RWPE1 (cell line): ENCODE results near the gene SURF6.

Experiments used
- CTCF ChIA-PET: fragments of 350-600 bp; sonication (Branson Sonifier 250); formaldehyde crosslinking; extraction: SDS; loops from one replicate; lab custom pipeline; 2021; lab: Yijun Ruan, JAX
- POLR2A ChIA-PET: fragments of 400-600 bp; formaldehyde crosslinking; extraction: SDS; loops from one replicate; lab custom pipeline; 2020; ENCODE audit warnings: antibody characterized with exemption; ENCODE audit not compliant: low non-redundant PET; lab: Yijun Ruan, JAX
- DNase-seq: peaks from one replicate; pipeline ENCODE4 v3.0.0; 2012; ENCODE audit warnings: low spot score
- H3K27ac ChIP-seq: fragments of 450-650 bp; 2 replicates; pipeline ENCODE4 v1.5.1; 2017
- TF ChIP-seq, protein P1 (sequence below): fragments of 450-650 bp; conservative IDR thresholded peaks from 2 replicates; pipeline ENCODE4 v1.5.1; 2017; ENCODE audit warnings: low read depth, mild to moderate bottlenecking

SURF6 gene

DNA sequence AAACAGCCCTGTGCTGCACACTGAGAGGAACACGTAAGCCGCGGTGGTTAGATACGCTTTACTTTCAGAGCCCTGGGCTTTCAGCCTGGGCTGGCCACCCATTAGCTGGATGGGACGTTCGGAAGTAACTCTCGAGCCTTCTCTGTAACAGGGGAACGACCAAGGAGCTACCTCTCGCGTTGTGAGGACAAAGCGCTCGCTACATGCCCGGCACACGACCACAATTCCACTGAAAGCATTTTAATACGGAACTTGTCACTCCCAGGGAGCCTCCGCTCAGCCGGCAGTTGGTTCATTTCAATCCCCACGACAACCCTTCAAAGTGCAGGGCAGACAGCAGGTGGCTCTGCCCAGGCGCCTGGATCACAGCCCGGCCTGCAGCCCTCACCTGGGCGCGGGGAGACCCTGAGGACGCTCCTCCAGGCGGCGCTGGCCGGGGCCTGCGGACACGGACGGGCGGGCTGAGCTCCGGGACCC is 19.9 kb upstream of the SURF6 start:
- TF ChIP-seq, protein P1, sequence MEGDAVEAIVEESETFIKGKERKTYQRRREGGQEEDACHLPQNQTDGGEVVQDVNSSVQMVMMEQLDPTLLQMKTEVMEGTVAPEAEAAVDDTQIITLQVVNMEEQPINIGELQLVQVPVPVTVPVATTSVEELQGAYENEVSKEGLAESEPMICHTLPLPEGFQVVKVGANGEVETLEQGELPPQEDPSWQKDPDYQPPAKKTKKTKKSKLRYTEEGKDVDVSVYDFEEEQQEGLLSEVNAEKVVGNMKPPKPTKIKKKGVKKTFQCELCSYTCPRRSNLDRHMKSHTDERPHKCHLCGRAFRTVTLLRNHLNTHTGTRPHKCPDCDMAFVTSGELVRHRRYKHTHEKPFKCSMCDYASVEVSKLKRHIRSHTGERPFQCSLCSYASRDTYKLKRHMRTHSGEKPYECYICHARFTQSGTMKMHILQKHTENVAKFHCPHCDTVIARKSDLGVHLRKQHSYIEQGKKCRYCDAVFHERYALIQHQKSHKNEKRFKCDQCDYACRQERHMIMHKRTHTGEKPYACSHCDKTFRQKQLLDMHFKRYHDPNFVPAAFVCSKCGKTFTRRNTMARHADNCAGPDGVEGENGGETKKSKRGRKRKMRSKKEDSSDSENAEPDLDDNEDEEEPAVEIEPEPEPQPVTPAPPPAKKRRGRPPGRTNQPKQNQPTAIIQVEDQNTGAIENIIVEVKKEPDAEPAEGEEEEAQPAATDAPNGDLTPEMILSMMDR = no peak
- ChIA-PET POLR2A (interaction anchor here (0.7 to 1.5 kb wide), 4 partner anchors 10 to 668 kb away, joined by 3 to 8 read pairs (median 4); no protein-coding TSS in a partner anchor), CTCF (interaction anchor here (0.7 to 2.2 kb wide), 4 partner anchors 14 to 131 kb away, joined by 3 to 11 read pairs (median 7); no protein-coding TSS in a partner anchor)
- DNase-seq = no peak
- H3K27ac ChIP-seq = peak overlapping the region; percentile 75

DNA sequence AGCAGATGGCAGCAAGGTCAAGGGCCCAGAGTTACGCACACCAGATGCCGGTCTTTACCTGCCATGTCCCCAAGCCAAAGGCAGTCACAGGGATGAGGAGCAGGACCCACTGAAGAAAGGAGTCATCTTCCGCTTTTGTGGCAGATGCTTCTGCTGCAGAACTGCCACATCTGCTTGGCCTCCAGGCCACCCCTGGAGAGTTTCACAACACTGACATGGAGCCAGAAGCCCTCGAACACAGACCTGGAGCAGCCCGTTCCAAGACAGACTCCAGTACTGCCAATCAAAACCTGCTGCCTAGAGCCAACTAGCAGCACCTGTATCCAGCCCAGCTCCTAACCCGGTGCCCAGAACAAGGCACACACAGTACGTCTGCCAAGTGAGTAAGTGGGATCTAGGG is 18.8 kb upstream of the SURF6 start:
- TF ChIP-seq, protein P1 = no peak
- peak overlapping the region; percentile 75 for H3K27ac ChIP-seq
- ChIA-PET CTCF (interaction anchor here (0.6 to 2.2 kb wide), 2 partner anchors 49 to 1689 kb away, joined by 5 to 11 read pairs; no protein-coding TSS in a partner anchor), POLR2A (interaction anchor here (0.8 to 1.1 kb wide), 2 partner anchors 17 to 62 kb away, joined by 3 to 4 read pairs; no protein-coding TSS in a partner anchor)
- no peak for DNase-seq

DNA sequence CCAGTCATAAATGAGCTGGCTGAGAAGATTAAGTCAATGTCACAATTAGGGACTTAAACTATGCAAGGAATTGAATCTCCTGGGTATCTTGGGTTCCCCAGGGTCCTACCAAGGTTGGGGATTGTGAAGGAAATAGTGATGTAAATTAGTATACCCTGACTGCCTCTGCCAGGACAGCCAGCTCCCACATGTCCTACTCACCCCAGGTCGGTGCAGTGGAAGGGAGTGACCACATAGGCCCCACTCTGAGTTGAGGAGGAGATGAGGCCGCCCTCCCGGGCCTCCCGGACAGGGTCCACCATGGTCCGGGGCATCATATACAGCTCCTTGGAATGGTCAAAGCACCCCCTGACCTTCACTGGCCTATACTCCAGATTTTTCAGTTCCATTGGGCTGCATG is 17.6 kb upstream of the SURF6 start:
- peak overlapping the region; percentile 75 for H3K27ac ChIP-seq
- TF ChIP-seq, protein P1 = no peak
- POLR2A ChIA-PET = no interaction called here
- CTCF ChIA-PET = no interaction called here
- DNase-seq = no peak

DNA sequence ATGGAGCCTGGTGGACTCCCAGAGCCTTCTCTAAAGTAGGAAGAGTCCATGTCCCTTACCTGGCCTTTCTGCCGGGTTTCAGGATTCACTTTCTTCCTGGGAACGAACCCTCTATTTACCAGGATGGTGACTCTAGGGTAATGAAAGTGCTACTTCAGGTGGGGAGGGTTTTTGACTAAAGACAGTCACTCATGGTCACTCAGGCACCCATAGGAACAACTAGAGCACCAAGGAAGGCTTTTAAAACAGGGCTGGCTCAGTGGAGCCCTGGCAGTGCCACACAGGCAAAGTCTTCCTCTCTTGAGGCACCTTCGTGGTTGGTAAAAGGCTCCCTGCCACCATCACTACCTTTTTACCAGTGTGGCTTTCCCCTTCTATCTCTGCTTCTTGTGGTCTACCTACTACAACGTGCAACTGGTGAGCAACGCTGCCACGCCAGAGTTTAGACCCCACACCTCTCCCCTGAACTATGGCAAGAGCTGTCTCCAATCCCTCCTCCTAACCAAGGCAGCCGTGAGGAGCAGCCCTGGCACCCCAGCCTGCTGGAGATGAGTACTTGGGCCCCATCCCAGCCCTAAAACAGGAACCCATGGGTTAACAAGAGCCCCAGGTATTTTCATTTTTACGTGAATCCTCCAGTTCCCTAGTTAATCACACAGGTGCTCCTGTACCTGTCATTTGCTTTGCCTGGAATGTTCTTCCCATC is 16.8 kb upstream of the SURF6 start:
- POLR2A ChIA-PET = no interaction called here
- CTCF ChIA-PET = no interaction called here
- peak overlapping the region; percentile 75 for H3K27ac ChIP-seq
- DNase-seq = no peak
- TF ChIP-seq, protein P1 = no peak

DNA sequence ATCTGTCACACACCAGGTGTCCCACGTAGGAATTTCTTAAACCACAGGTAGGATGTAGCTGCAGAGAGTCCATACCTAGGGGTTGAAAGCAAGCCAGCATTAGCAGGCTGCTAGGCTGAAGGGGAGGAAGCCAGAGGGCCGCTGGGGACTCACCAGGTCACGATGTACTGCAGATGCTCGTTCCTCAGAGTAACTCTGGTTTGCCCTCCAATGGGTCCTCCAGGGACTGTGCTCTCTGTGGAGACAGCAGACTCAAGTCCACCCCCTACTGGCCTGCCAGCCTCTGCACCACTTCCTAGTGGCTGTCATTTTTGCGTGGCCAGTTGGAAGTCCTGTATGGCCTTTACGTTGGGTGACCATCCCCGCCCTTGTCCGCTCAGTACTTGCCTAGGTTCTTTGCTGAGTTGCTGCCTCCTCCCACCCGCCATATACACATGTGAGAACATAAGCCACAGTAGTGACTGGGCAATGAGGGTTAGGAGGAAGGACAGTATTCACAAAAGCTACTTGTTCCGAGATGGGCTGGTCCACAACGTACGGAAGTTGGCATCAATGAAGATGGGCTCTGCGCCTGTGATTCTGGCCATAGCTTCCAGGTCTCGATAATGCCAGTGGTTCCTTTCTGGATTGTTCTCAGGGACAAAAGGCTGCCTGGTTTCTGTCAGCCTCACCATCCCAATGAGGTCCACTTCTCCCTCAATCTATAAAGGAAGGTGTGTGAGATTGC is 16.1 kb upstream of the SURF6 start:
- CTCF ChIA-PET = no interaction called here
- no peak for DNase-seq
- peak overlapping the region; percentile 75 for H3K27ac ChIP-seq
- POLR2A ChIA-PET = no interaction called here
- TF ChIP-seq, protein P1 = peak; percentile 62

DNA sequence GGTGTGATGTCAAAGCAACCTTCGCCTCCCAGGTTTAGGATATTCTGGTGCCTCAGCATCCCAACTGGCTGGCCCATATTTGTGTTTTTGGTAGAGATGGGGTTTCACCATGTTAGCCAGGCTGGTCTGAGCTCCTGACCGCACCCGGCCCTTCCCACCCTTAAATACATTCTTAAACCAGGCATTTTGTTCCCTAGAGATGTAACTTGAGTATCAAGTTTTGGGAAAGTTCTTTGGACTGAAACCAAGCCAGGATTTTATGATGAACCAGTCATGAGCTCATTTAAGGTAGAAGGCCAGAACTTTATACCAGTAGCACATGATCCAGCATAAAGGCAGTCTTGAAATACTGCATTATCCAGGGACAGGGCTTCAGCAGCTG is 15.5 kb upstream of the SURF6 start:
- POLR2A ChIA-PET = no interaction called here
- TF ChIP-seq, protein P1 = no peak
- no peak for DNase-seq
- CTCF ChIA-PET = interaction anchor here (0.6 kb wide), 1 partner anchor 16 kb away, joined by 3 read pairs; no protein-coding TSS in a partner anchor
- H3K27ac ChIP-seq = peak overlapping the region; percentile 75
